ENCODE results near the gene PARD3B. TPM values are rescaled to one million over a fixed set of nuclear protein-coding genes. Genes with fewer than 3 reads are reported as not detected.

PARD3B gene
- total and polyA plus RNA-seq, 2 of the 4 experiments (the other 2 are of a cell fraction), result 3.3 to 15.6 TPM

GRCh38 chr2:204799791-204800190, 254.5 kb downstream of the PARD3B start:
- no peak overlapping the region for H2AK5ac ChIP-seq (ENCODE audit: low read depth, low read length)
- no peaks in the 10 kb centered on the region for H3K9me1 ChIP-seq (ENCODE audit: insufficient read depth, low read length)
- H3K79me1 ChIP-seq (ENCODE audit: low read depth in 1 of 2, low read length in 2 of 2), result peaks cover 8 to 13% of the 10 kb centered on the region in 2 experiments
- dilution Hi-C loops (cut with HindIII; ENCODE audit: low sequenced_read_pairs, unreplicated experiment) (no loop called here), intact Hi-C loops (cut with micrococcal nuclease) (no loop called here), in situ Hi-C loops (cut with MboI; ENCODE audit: low sequenced_read_pairs) (no loop called here)
- no peak overlapping the region for H3K14ac ChIP-seq (replicated peaks; ENCODE audit: low read depth, low read length)
- DNase-seq, result no peak
- no peak overlapping the region for H3K56ac ChIP-seq (ENCODE audit: extremely low read depth, insufficient read depth, low read length)
- no peak overlapping the region for H4K8ac ChIP-seq (ENCODE audit: low read depth in 2 of 2, low read length in 2 of 2)
- TF ChIP-seq RFX5 (IDR thresholded peaks at IDR 0.05; ENCODE audit: low read depth, low read length) (no peak), ELK1 (IDR thresholded peaks at IDR 0.05; ENCODE audit: borderline replicate concordance, low read depth, low read length) (no peak), POLR2A (IDR thresholded peaks at IDR 0.05; ENCODE audit: low read depth, low read length) (no peak), USF2 (IDR thresholded peaks at IDR 0.05; ENCODE audit: low read depth, low read length) (no peak), CTCF (conservative IDR thresholded peaks at IDR 0.05; ENCODE audit: low read depth, low read length) (no peak), CHD1 (IDR thresholded peaks at IDR 0.05; ENCODE audit: low read depth, low read length) (no peak), BHLHE40 (IDR thresholded peaks at IDR 0.05; ENCODE audit: low read depth, low read length) (no peak), CEBPB (IDR thresholded peaks at IDR 0.05; ENCODE audit: low read depth, low read length) (no peak), MAZ (IDR thresholded peaks at IDR 0.05; ENCODE audit: borderline replicate concordance, low read depth, low read length) (no peak), NFE2L2 (IDR thresholded peaks at IDR 0.05; ENCODE audit: low read depth, low read length) (no peak), MAFK (IDR thresholded peaks at IDR 0.05; ENCODE audit: low read depth, low read length) (no peak), MXI1 (IDR thresholded peaks at IDR 0.05; ENCODE audit: borderline replicate concordance, low read depth, low read length) (no peak), RCOR1 (IDR thresholded peaks at IDR 0.05; ENCODE audit: insufficient replicate concordance, low read length) (no peak), SMC3 (IDR thresholded peaks at IDR 0.05; ENCODE audit: low read depth, low read length) (no peak), RAD21 (IDR thresholded peaks at IDR 0.05; ENCODE audit: low read length) (no peak), FOS (IDR thresholded peaks at IDR 0.05; ENCODE audit: low read depth, low read length) (no peak)
- no peak overlapping the region for H2AK9ac ChIP-seq (replicated peaks; ENCODE audit: low read depth, low read length, poor library complexity)
- no peak overlapping the region for H3K4me3 ChIP-seq (ENCODE audit: insufficient read depth, low read depth, low read length)
- no peak overlapping the region for H4K5ac ChIP-seq (ENCODE audit: low read depth, low read length)
- POLR2A ChIA-PET (ENCODE audit: unreplicated experiment), result no interaction called here
- CTCF ChIA-PET, result no interaction called here
- H3K4me2 ChIP-seq (ENCODE audit: low read depth, low read length), result no peak overlapping the region
- H3K23ac ChIP-seq (ENCODE audit: low read depth, low read length), result no peak overlapping the region
- H4K20me1 ChIP-seq (ENCODE audit: insufficient read depth, low read length), result no peaks in the 10 kb centered on the region
- no peak overlapping the region for H3K18ac ChIP-seq (ENCODE audit: low read depth, low read length)
- H2BK5ac ChIP-seq (ENCODE audit: low read depth, low read length, poor library complexity, severe bottlenecking), result no peak overlapping the region
- no CpG with 5 or more reads among the region's 2 CpGs for WGBS, 2 experiments (ENCODE audit: extremely low coverage in 2 of 2, insufficient read length in 1 of 2)
- no peaks in the 10 kb centered on the region for H3K9me3 ChIP-seq (ENCODE audit: control insufficient read depth, insufficient read depth, low read length)
- H3K27me3 ChIP-seq (ENCODE audit: control insufficient read depth, insufficient read depth, low read length), result no peaks in the 10 kb centered on the region
- no peak overlapping the region for H3K4ac ChIP-seq (ENCODE audit: low read depth, low read length)
- BruUV-seq (replicated peaks), result no TSS peak
- H2BK120ac ChIP-seq (ENCODE audit: low read depth, low read length), result no peak overlapping the region
- H3K36me3 ChIP-seq (ENCODE audit: control insufficient read depth, insufficient read depth, low read length), result no peaks in the 10 kb centered on the region
- H2AFZ ChIP-seq (replicated peaks; ENCODE audit: low read length, poor library complexity), result no peak overlapping the region
- H3K4me1 ChIP-seq (ENCODE audit: control insufficient read depth, insufficient read depth, low read length), result peaks cover 7% of the 10 kb centered on the region; the same call in 1 of the 2 replicates
- H3K27ac ChIP-seq (ENCODE audit: insufficient read depth, low read length), result no peak overlapping the region
- H2BK20ac ChIP-seq (ENCODE audit: low read depth, low read length), result no peak overlapping the region
- no peak overlapping the region for H3K9ac ChIP-seq (ENCODE audit: low read depth, low read length)
- no peak overlapping the region for H4K91ac ChIP-seq (ENCODE audit: insufficient read depth, low read depth, low read length)
- ATAC-seq (ENCODE audit: low read depth), result no peak
- no peak overlapping the region for H2BK15ac ChIP-seq (ENCODE audit: low read depth, low read length)
